Body of pancreas (tissue), 4 donors: ENCODE data around the gene PPP2R5E.

Experiments
- POLR2A ChIP-seq, 3 donors: fragments of 450-650 bp; IDR thresholded peaks; one replicate each; pipeline ENCODE4 v1.6.1; 2016; ENCODE audit warnings: antibody characterized with exemption in 3 of 3, mild to moderate bottlenecking in 2 of 3
- TF ChIP-seq, protein P1 (sequence below), 7 experiments: fragments of 450-650 bp in 4 of 7; fragments of 200-600 bp in 3 of 7; sonication (generic) in 3 of 7; IDR thresholded peaks; one replicate each; pipeline ENCODE4 v1.5.1; 2016 to 2019; ENCODE audit warnings: antibody characterized with exemption in 7 of 7

DNA sequence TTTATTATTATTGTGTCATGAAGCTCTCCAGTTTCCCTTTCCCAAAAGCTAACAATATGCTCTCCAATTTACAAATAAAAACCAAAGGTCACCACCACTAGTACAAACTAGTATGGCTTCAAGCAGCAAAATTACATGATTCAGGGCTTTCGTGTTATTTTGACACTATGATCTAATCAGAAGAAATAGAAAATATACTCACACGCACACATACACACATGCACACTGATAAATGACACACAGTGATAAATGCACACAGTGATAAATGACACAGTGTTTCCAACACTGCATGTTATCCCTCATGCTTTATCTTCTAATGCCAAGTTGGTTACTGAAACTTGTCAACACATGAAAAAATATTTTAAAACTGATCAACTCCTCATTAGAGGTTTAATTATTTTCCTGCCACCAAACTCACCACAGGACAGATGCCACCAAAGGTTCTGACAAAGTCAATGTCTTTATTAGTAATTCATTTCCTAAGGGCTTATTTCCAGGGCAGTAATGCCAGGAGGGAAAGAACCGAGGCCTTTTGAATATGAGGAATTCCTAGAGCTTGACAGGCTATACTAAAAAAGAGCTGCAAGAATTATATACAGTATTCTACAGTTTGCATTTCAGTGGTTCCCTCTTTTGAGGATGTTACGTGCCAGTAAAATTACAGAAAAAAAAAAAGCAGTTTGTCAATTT, 82.4 kb downstream of the PPP2R5E start:
- TF ChIP-seq, protein P1, sequence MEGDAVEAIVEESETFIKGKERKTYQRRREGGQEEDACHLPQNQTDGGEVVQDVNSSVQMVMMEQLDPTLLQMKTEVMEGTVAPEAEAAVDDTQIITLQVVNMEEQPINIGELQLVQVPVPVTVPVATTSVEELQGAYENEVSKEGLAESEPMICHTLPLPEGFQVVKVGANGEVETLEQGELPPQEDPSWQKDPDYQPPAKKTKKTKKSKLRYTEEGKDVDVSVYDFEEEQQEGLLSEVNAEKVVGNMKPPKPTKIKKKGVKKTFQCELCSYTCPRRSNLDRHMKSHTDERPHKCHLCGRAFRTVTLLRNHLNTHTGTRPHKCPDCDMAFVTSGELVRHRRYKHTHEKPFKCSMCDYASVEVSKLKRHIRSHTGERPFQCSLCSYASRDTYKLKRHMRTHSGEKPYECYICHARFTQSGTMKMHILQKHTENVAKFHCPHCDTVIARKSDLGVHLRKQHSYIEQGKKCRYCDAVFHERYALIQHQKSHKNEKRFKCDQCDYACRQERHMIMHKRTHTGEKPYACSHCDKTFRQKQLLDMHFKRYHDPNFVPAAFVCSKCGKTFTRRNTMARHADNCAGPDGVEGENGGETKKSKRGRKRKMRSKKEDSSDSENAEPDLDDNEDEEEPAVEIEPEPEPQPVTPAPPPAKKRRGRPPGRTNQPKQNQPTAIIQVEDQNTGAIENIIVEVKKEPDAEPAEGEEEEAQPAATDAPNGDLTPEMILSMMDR (IDR thresholded peaks at IDR 0.05), result no peak
- no peak for TF ChIP-seq POLR2A (IDR thresholded peaks at IDR 0.05)
